Measurements from ENCODE around the gene PIK3CA. TPM values are rescaled to one million over a fixed set of nuclear protein-coding genes. Genes with fewer than 3 reads are reported as not detected.

PIK3CA gene
- total and polyA plus RNA-seq, 4 experiments from 2014 or later: 12.4 to 47.2 (median 33.7) TPM

DNA sequence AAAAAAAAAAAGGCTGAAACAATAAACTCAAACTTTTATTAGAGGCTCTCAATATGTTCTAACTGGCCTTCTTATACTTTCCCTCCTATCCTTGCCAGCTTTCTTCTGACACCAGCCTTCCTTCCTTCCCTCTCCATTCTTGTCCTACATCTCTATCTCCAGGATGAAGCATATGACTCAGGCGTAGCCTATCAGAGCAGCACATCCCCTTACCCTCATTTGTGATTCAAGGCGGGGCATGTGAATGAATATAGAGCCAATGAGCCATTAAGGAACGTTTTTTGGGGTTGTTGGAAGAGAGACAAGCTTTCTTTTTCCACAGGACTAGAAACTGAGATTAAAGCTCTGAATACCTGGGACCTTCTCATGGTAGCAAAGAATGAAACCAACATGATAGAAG lies 127.8 kb downstream of the PIK3CA start:
- ChIA-PET POLR2A (ENCODE audit: partially characterized antibody) (no interaction called here), CTCF (ENCODE audit: partially characterized antibody) (no interaction called here)
- no peaks in the 10 kb centered on the region for H3K4me1 ChIP-seq (ENCODE audit: insufficient read depth, low read length)
- Mint-ChIP-seq H3K4me3 (no peak overlapping the region), H3K27ac (no peak overlapping the region), H3K36me3 (no peaks in the 10 kb centered on the region), H3K4me1 (no peaks in the 10 kb centered on the region), H3K9me3 (no peaks in the 10 kb centered on the region), H3K27me3 (peaks cover 11 to 21% of the 10 kb centered on the region in 2 donors)
- intact Hi-C loops (cut with micrococcal nuclease): no loop called here
- H3K4me3 ChIP-seq (ENCODE audit: low read length in 2 of 2): no peak overlapping the region
- peaks cover 3% of the 10 kb centered on the region for H3K27me3 ChIP-seq (ENCODE audit: insufficient read depth, low read length)
- no peak for DNase-seq
- no peaks in the 10 kb centered on the region for H3K36me3 ChIP-seq (ENCODE audit: insufficient read depth, low read length)
- no peak overlapping the region for H3K27ac ChIP-seq (ENCODE audit: low read depth, low read length)
- H3K9me3 ChIP-seq (ENCODE audit: control insufficient read depth in 1 of 2, low read length in 2 of 2): no peaks in the 10 kb centered on the region

DNA sequence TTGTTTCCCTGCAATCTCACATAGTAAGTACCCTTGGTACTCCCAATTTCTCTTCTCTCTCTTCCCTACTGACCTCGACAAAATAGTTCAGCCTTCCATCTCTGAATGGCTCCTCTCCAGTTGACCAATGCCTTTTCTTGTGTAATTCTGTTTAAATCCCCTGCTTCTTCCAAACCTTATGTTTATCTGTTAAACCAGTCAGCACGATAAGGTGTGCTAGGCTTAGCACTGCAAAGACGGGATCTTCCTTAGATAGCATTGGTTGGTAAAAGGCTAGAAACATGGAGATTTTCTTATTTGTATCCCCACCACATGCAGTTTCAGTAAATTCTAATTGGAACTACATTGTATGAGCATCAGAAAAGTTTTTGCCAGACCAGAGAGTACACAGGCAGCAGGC lies 128.6 kb downstream of the PIK3CA start:
- CTCF ChIA-PET (ENCODE audit: partially characterized antibody): no interaction called here
- Mint-ChIP-seq H3K27me3 (peaks cover 11 to 21% of the 10 kb centered on the region in 2 donors), H3K36me3 (no peaks in the 10 kb centered on the region), H3K9me3 (no peaks in the 10 kb centered on the region), H3K4me1 (no peaks in the 10 kb centered on the region), H3K27ac (no peak overlapping the region), H3K4me3 (no peak overlapping the region)
- intact Hi-C loops (cut with micrococcal nuclease): no loop called here
- no peak for DNase-seq
- H3K4me3 ChIP-seq (ENCODE audit: low read length in 2 of 2): no peak overlapping the region
- no peak overlapping the region for H3K27ac ChIP-seq (ENCODE audit: low read depth, low read length)
- peaks cover 3% of the 10 kb centered on the region for H3K27me3 ChIP-seq (ENCODE audit: insufficient read depth, low read length)
- no peaks in the 10 kb centered on the region for H3K4me1 ChIP-seq (ENCODE audit: insufficient read depth, low read length)
- POLR2A ChIA-PET (ENCODE audit: partially characterized antibody): no interaction called here
- no peaks in the 10 kb centered on the region for H3K36me3 ChIP-seq (ENCODE audit: insufficient read depth, low read length)
- no peaks in the 10 kb centered on the region for H3K9me3 ChIP-seq (ENCODE audit: control insufficient read depth in 1 of 2, low read length in 2 of 2)

DNA sequence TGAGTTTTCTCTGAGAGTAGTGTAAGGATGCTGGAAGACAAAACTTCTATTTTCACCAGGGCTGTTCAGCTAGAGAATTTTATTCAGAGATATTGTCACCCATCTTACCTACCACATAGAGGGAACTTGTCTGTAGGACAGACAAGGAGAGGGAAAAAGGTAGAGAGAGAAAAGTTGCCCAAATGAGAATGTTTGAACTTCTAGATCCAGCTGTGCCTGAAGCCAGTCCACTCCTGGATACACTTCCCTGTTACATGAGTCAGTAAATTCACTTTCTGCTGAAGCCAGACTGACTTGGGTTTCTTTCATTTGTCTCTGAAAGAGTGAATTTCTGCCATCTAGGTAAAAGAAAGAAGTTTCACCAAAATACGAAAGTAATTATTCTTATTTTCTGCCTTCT lies 130.0 kb downstream of the PIK3CA start:
- ChIA-PET CTCF (ENCODE audit: partially characterized antibody) (no interaction called here), POLR2A (ENCODE audit: partially characterized antibody) (no interaction called here)
- Histone ChIP-seq H3K36me3 (ENCODE audit: insufficient read depth, low read length) (no peaks in the 10 kb centered on the region), H3K27ac (ENCODE audit: low read depth, low read length) (no peak overlapping the region), H3K9me3 (ENCODE audit: control insufficient read depth in 1 of 2, low read length in 2 of 2) (no peaks in the 10 kb centered on the region), H3K4me3 (ENCODE audit: low read length in 2 of 2) (no peak overlapping the region), H3K4me1 (ENCODE audit: insufficient read depth, low read length) (no peaks in the 10 kb centered on the region), H3K27me3 (ENCODE audit: insufficient read depth, low read length) (peaks cover 3% of the 10 kb centered on the region)
- Mint-ChIP-seq H3K9me3 (no peaks in the 10 kb centered on the region), H3K27me3 (peaks cover 13 to 24% of the 10 kb centered on the region in 2 donors), H3K4me1 (no peaks in the 10 kb centered on the region), H3K36me3 (no peaks in the 10 kb centered on the region), H3K27ac (no peak overlapping the region), H3K4me3 (no peak overlapping the region)
- intact Hi-C loops (cut with micrococcal nuclease): no loop called here
- DNase-seq: no peak

DNA sequence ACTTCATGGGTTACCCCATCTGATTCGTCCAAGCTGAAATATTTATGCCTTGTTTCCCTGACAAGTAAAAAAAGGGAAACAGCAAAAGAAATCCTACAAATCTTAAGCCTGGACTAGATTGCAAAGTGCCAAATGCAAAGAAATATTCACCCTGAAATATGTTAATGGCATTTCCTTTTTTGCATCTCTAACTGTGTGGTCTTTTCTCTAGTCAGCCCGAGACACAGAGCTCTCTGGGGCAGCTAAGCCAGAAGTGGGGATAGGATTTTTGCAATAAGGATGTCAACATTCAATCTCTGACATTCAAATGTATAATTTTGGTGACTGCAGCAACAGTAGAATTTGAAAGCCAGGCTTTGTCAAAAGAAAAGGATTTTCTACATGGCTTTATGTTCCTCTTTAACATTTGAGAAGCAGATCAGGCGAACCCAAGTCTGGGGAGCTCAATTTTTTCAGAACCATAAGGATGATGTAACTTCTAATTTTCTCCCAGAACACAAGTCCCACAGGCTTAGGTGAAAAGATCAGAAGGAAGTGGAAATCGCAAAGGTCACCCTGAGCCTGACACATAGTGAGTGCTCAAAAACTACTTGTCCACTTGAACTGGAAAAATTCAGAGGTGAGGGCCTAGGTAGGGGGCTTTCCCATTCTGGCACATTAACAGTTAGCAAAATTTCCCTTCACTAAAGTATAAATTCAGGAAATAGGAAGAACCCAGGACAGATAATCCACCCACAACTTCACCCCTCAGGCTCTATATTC lies 131.0 kb downstream of the PIK3CA start:
- no peak for DNase-seq
- H3K4me1 ChIP-seq (ENCODE audit: insufficient read depth, low read length): no peaks in the 10 kb centered on the region
- Mint-ChIP-seq H3K36me3 (no peaks in the 10 kb centered on the region), H3K4me3 (no peak overlapping the region), H3K27me3 (peaks cover 13 to 24% of the 10 kb centered on the region in 2 donors), H3K4me1 (no peaks in the 10 kb centered on the region), H3K27ac (no peak overlapping the region), H3K9me3 (no peaks in the 10 kb centered on the region)
- intact Hi-C loops (cut with micrococcal nuclease): no loop called here
- no peak overlapping the region for H3K4me3 ChIP-seq (ENCODE audit: low read length in 2 of 2)
- no peaks in the 10 kb centered on the region for H3K36me3 ChIP-seq (ENCODE audit: insufficient read depth, low read length)
- ChIA-PET CTCF (ENCODE audit: partially characterized antibody) (no interaction called here), POLR2A (ENCODE audit: partially characterized antibody) (no interaction called here)
- H3K27ac ChIP-seq (ENCODE audit: low read depth, low read length): no peak overlapping the region
- peaks cover 3% of the 10 kb centered on the region for H3K27me3 ChIP-seq (ENCODE audit: insufficient read depth, low read length)
- no peaks in the 10 kb centered on the region for H3K9me3 ChIP-seq (ENCODE audit: control insufficient read depth in 1 of 2, low read length in 2 of 2)

DNA sequence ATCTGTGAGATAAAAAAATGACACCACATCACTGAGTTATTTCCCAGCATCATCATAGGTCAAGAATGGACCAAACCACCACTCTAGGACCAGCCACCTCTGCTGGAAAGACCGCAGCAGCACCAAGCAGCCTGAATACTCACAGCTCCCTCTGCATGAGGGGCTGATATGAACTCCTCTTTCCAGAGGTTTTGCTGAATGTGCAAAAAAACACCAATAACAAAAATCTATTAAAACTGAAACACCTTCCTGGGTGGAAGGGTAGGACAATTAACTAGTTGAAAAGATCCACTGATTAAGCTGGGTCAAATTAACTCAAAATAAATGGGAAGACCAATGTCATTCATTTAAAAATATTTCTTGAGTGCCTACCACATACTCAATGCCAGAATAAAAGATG lies 131.7 kb downstream of the PIK3CA start:
- Histone ChIP-seq H3K27ac (ENCODE audit: low read depth, low read length) (no peak overlapping the region), H3K36me3 (ENCODE audit: insufficient read depth, low read length) (no peaks in the 10 kb centered on the region), H3K27me3 (ENCODE audit: insufficient read depth, low read length) (peaks cover 3% of the 10 kb centered on the region), H3K4me1 (ENCODE audit: insufficient read depth, low read length) (no peaks in the 10 kb centered on the region), H3K4me3 (ENCODE audit: low read length in 2 of 2) (no peak overlapping the region), H3K9me3 (ENCODE audit: control insufficient read depth in 1 of 2, low read length in 2 of 2) (no peaks in the 10 kb centered on the region)
- POLR2A ChIA-PET (ENCODE audit: partially characterized antibody): interaction anchor here (0.5 kb wide), 1 partner anchor 40 kb away, joined by 4 read pairs; no protein-coding TSS in a partner anchor
- H3K27ac Mint-ChIP-seq: no peak overlapping the region
- DNase-seq: no peak
- no peaks in the 10 kb centered on the region for H3K36me3 Mint-ChIP-seq
- H3K27me3 Mint-ChIP-seq: peaks cover 13 to 22% of the 10 kb centered on the region in 2 donors
- intact Hi-C loops (cut with micrococcal nuclease): no loop called here
- no peaks in the 10 kb centered on the region for H3K4me1 Mint-ChIP-seq
- CTCF ChIA-PET (ENCODE audit: partially characterized antibody): no interaction called here
- H3K4me3 Mint-ChIP-seq: no peak overlapping the region
- H3K9me3 Mint-ChIP-seq: no peaks in the 10 kb centered on the region

DNA sequence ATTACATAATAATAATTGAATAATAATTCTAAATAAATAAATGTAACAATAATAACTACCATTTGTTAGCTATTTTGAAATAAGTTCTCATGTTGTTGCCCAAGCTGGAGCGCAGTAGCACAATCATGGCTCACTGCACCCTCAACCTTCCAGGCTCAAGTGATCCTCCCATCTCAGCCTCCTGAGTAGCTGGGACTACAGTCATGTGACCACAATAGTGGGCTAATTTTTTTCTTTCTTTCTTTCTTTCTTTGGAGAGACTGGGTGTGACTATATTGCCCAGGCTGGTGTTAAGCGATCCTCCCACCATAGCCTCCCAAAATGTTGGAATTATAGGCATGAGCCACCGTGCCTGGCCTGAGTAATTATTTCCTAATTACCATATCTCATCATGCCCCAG lies 133.7 kb downstream of the PIK3CA start:
- Histone ChIP-seq H3K4me1 (ENCODE audit: insufficient read depth, low read length) (no peaks in the 10 kb centered on the region), H3K36me3 (ENCODE audit: insufficient read depth, low read length) (no peaks in the 10 kb centered on the region), H3K4me3 (ENCODE audit: low read length in 2 of 2) (no peak overlapping the region), H3K27me3 (ENCODE audit: insufficient read depth, low read length) (peaks cover 3% of the 10 kb centered on the region), H3K9me3 (ENCODE audit: control insufficient read depth in 1 of 2, low read length in 2 of 2) (no peaks in the 10 kb centered on the region), H3K27ac (ENCODE audit: low read depth, low read length) (no peak overlapping the region)
- intact Hi-C loops (cut with micrococcal nuclease): no loop called here
- Mint-ChIP-seq H3K36me3 (no peaks in the 10 kb centered on the region), H3K4me3 (no peak overlapping the region), H3K27me3 (peaks cover 12 to 18% of the 10 kb centered on the region in 2 donors), H3K9me3 (no peaks in the 10 kb centered on the region), H3K27ac (no peak overlapping the region), H3K4me1 (no peaks in the 10 kb centered on the region)
- ChIA-PET POLR2A (ENCODE audit: partially characterized antibody) (no interaction called here), CTCF (ENCODE audit: partially characterized antibody) (no interaction called here)
- DNase-seq: no peak

DNA sequence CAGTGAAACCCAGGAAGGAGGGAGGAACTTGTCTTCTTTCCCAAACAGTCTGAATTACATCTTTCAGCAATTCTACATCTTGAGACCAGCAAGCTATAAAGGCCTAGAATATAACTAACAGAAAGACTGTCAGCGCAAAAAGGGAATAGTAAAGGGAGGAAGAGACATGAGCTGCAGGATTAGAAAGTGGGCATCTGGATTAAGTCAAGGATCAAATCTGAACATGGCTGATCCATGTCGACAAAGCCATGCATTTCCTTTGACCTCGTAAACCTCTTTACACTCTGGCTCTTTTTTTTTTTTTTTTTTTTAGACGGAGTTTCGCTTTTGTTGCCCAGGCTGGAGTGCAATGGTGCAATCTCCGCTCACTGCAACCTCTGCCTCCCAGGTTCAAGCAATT lies 138.2 kb downstream of the PIK3CA start:
- Histone ChIP-seq H3K4me3 (ENCODE audit: low read length in 2 of 2) (no peak overlapping the region), H3K9me3 (ENCODE audit: control insufficient read depth in 1 of 2, low read length in 2 of 2) (no peaks in the 10 kb centered on the region), H3K27me3 (ENCODE audit: insufficient read depth, low read length) (no peaks in the 10 kb centered on the region), H3K36me3 (ENCODE audit: insufficient read depth, low read length) (no peaks in the 10 kb centered on the region), H3K4me1 (ENCODE audit: insufficient read depth, low read length) (no peaks in the 10 kb centered on the region), H3K27ac (ENCODE audit: low read depth, low read length) (no peak overlapping the region)
- no peaks in the 10 kb centered on the region for H3K9me3 Mint-ChIP-seq
- ChIA-PET POLR2A (ENCODE audit: partially characterized antibody) (interaction anchor here (0.7 kb wide), 1 partner anchor 263 kb away, joined by 3 read pairs; no protein-coding TSS in a partner anchor), CTCF (ENCODE audit: partially characterized antibody) (no interaction called here)
- no peaks in the 10 kb centered on the region for H3K36me3 Mint-ChIP-seq
- no peak overlapping the region for H3K27ac Mint-ChIP-seq
- H3K4me3 Mint-ChIP-seq: no peak overlapping the region
- H3K27me3 Mint-ChIP-seq: peaks cover 3% of the 10 kb centered on the region in 2 donors
- H3K4me1 Mint-ChIP-seq: no peaks in the 10 kb centered on the region
- DNase-seq: no peak
- intact Hi-C loops (cut with micrococcal nuclease): no loop called here

Data from CD4-positive, alpha-beta memory T cell (primary cell).